GM12801 (cell line): ENCODE measurements around the gene DENND1A.

Experiments
- CTCF ChIP-seq: IDR thresholded peaks from one replicate; pipeline ENCODE4 v1.5.1; 2011; ENCODE audit warnings: control low read depth; ENCODE audit not compliant: insufficient read length; ENCODE audit errors: extremely low read depth

DENND1A gene

DNA sequence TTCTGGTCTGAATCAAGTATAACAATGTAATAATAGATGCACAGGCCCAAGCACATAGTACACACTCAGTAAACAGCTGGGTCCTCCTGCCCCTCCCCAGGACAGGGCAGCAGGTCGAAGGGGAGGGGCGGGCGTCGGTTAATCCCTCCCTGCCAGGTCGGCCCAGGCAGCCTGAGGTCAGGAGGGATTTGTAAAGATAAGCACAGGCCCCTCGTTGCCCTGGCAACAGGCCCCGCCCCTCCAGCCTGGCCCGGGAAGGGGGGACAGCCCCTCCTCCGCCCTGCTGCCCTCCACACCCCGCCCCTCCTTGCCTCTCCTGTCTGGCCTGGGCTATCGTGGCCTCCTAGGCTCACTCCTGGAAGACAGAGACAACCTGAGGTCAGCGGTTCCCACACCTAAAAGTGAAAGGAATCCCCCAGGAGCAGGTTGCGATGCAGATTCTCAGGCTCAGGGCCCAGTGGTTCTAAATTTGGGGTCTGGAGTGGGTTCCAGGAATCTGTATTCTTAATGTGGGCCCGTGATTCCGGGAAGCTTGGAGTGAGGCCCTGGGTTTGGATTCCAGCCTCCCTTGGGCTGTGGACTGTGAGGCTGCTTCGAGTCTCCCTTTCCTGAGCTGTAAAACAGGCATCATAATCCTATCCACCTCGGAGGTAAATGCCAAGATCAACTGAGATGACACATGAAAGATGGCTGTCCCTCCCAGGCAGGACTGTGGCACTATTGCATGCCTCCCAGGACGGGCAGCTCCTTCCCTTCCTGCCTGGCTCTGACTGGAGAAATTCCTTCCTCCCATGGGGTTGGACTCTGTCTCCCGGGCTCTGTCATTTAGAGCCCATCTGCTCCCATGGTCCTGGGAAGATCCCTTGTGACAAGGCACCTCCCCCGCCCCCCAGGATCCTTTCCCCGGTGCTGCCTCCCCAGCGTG, 569.5 kb downstream of the DENND1A start:
- no peak for TF ChIP-seq CTCF

DNA sequence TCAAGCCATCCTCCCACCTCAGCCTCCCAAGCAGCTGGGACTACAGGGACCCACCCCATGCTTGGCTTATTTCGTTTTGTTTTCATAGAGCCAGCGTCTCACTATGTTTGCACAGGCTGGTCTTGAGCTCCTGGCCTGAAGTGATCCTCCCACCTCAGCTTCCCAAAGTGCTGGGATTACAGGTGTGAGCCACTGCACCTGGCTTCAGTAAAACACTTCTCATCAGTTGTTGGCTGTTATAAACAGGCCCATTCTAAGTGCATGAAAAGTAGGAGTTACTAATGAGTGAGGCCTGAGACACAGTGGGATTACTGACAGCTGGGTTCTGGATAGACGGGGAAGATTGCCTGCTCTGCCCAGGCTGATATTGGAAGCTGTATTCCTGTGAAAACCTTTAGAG, 570.4 kb downstream of the DENND1A start:
- TF ChIP-seq CTCF = no peak

DNA sequence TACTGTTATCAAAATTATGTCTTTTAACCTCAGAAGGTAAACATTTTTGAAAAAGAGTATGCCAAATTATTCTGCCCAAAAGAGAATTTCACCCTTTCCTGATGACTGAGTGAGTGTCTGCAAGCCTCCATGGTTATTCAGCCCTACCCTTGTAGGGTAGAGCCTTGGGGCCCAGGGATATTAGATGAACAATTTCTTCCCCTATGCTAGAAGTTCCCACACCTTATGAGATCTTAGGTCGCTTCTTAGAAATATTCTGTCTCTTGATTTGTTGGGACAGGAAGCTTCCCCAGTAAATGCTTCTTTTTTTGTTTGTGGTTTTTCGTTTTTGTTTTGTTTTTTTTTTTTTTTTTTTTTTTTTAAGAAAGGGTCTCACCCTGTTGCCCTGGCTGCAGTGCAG, 570.8 kb downstream of the DENND1A start:
- no peak for TF ChIP-seq CTCF

DNA sequence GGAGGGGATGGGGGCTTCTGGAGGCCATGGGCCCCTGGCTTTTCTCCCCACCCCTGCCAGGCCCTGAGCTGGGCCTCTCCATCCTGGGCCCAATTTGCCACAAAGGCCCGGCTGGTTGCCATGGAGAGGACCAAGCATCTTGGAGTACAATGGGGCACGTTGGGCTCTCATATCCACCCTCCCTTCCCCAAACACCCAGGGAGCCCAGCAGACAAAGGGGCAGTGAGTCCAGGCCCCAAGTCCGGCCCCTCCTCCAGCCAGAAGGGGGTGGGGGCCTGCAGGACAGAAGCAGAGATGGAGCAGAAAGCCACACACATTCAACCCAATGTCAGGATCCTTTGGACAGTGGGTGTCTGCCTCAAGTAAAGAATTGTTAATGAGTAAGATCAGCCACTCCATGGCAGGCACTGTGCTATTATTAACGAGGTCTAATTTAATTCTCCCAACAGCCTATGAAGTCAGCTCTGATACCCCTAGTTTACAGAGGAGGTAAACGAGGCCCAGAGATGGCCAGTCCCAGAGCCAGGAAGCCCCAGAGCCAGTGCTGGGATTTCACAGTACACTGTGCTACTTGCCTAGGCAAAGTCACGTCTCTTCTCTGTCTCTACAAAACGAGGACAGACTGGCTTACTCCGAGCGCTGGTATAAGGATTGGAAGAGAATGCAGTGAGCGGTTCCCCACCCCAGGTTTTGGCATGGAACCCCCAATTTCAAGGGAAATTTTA, 571.6 kb downstream of the DENND1A start:
- no peak for TF ChIP-seq CTCF

- TF ChIP-seq CTCF = no peak
Observed at GRCh38 chr9:123357743-123358059, 572.2 kb downstream of the DENND1A start.

- TF ChIP-seq CTCF = no peak
Observed at GRCh38 chr9:123356851-123357742, 572.8 kb downstream of the DENND1A start.

- TF ChIP-seq CTCF = no peak
Observed at GRCh38 chr9:123355761-123356431, 574.0 kb downstream of the DENND1A start, which contains the start of gene CRB2. Gene CRB2, plus strand, starts transcription at chr9:123356197. Its CDS starts 64 bp downstream, at chr9:123356261.
